ENCODE data around the gene WDR43.

WDR43 gene

GRCh38 chr2:28896906-28897305, 2.4 kb downstream of the WDR43 start:
- Mint-ChIP-seq H3K4me1 (peaks cover 30% of the 10 kb centered on the region), H3K27me3 (ENCODE audit: low read depth) (no peaks in the 10 kb centered on the region), H3K36me3 (ENCODE audit: low read depth) (peaks cover 2% of the 10 kb centered on the region), H3K4me3 (peak overlapping the region; percentile 51 to 70 (median 67)), H3K27ac (no peak overlapping the region), H3K9me3 (peaks cover 2% of the 10 kb centered on the region)
- TF ChIP-seq CTCF (IDR thresholded peaks at IDR 0.05; ENCODE audit: unreplicated experiment in 3 of 3) = no peak

GRCh38 chr2:28898048-28898447, 3.6 kb downstream of the WDR43 start:
- peaks cover 2% of the 10 kb centered on the region for H3K9me3 Mint-ChIP-seq
- H3K27me3 Mint-ChIP-seq (ENCODE audit: low read depth) = no peaks in the 10 kb centered on the region
- peak overlapping the region in 1 of 3 experiments; percentile 33 for H3K4me3 Mint-ChIP-seq
- peaks cover 11% of the 10 kb centered on the region for H3K36me3 Mint-ChIP-seq (ENCODE audit: low read depth)
- no peak for TF ChIP-seq CTCF (IDR thresholded peaks at IDR 0.05; ENCODE audit: unreplicated experiment in 3 of 3)
- no peak overlapping the region for H3K27ac Mint-ChIP-seq
- H3K4me1 Mint-ChIP-seq = peaks cover 30% of the 10 kb centered on the region

GRCh38 chr2:28901202-28901601, 6.7 kb downstream of the WDR43 start:
- peaks cover 26% of the 10 kb centered on the region for H3K4me1 Mint-ChIP-seq
- peaks cover 29% of the 10 kb centered on the region for H3K36me3 Mint-ChIP-seq (ENCODE audit: low read depth)
- H3K9me3 Mint-ChIP-seq = no peaks in the 10 kb centered on the region
- no peak overlapping the region for H3K27ac Mint-ChIP-seq
- TF ChIP-seq CTCF (IDR thresholded peaks at IDR 0.05; ENCODE audit: unreplicated experiment in 3 of 3) = no peak
- H3K4me3 Mint-ChIP-seq = no peak overlapping the region
- no peaks in the 10 kb centered on the region for H3K27me3 Mint-ChIP-seq (ENCODE audit: low read depth)

GRCh38 chr2:28901841-28902240, 7.4 kb downstream of the WDR43 start:
- Mint-ChIP-seq H3K4me3 (no peak overlapping the region), H3K27me3 (ENCODE audit: low read depth) (no peaks in the 10 kb centered on the region), H3K36me3 (ENCODE audit: low read depth) (peaks cover 35% of the 10 kb centered on the region), H3K27ac (no peak overlapping the region), H3K4me1 (peaks cover 23% of the 10 kb centered on the region), H3K9me3 (no peaks in the 10 kb centered on the region)
- no peak for TF ChIP-seq CTCF (IDR thresholded peaks at IDR 0.05; ENCODE audit: unreplicated experiment in 3 of 3)

- peaks cover 39% of the 10 kb centered on the region for H3K36me3 Mint-ChIP-seq (ENCODE audit: low read depth)
- no peaks in the 10 kb centered on the region for H3K9me3 Mint-ChIP-seq
- H3K27ac Mint-ChIP-seq = no peak overlapping the region
- no peak overlapping the region for H3K4me3 Mint-ChIP-seq
- no peak for TF ChIP-seq CTCF (IDR thresholded peaks at IDR 0.05; ENCODE audit: unreplicated experiment in 3 of 3)
- H3K27me3 Mint-ChIP-seq (ENCODE audit: low read depth) = no peaks in the 10 kb centered on the region
- peaks cover 16% of the 10 kb centered on the region for H3K4me1 Mint-ChIP-seq
Measured at GRCh38 chr2:28902584-28902983, 8.1 kb downstream of the WDR43 start.

DNA sequence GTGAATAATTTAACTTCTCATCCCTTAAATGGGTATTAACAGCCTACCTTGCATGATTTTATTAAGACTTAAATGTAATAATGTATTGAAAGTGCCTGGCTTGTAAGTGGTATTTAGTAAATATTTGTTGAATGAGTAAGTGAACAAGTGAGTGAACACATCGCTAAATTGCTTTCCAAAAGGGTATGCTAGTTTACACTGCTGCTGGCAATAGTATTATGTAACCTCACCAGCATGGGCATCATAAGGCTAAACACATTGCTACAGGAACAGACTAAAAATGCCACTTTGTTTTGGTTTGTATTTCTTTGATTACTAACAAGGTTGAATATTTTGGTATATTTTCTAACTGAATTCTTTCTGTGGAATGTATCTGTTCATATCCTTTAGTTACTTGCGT, 9.8 kb downstream of the WDR43 start:
- peaks cover 5% of the 10 kb centered on the region for H3K4me1 Mint-ChIP-seq
- H3K27me3 Mint-ChIP-seq (ENCODE audit: low read depth) = no peaks in the 10 kb centered on the region
- H3K4me3 Mint-ChIP-seq = no peak overlapping the region
- H3K36me3 Mint-ChIP-seq (ENCODE audit: low read depth) = peaks cover 56% of the 10 kb centered on the region
- H3K27ac Mint-ChIP-seq = no peak overlapping the region
- no peak for TF ChIP-seq CTCF (IDR thresholded peaks at IDR 0.05; ENCODE audit: unreplicated experiment in 3 of 3)
- H3K9me3 Mint-ChIP-seq = no peaks in the 10 kb centered on the region
